Frontal cortex (tissue), 4 donors: ENCODE measurements around the gene CPXCR1. TPM values are rescaled to one million over a fixed set of nuclear protein-coding genes. Genes with fewer than 3 reads are reported as not detected.
"Not testable (repeated sequence)": the region's sequence is repeated elsewhere in the genome, so short reads cannot be mapped to it uniquely, and the experiment has no call there.

Experiments used
- DNase-seq, 2 donors: peaks; one replicate each; pipeline ENCODE4 v3.0.0; 2012; ENCODE audit warnings: low spot score in 2 of 2
- FAIRE-seq: peaks from 2 replicates; lab custom pipeline; 2012; peaks lifted over from hg19 to GRCh38; lab: Jason Lieb, UNC
- total RNA-seq: library from RNA; depleted of rRNA; stranded (reverse); fragments of >200 nt; gene quantifications from one replicate; pipeline ENCODE4 v1.2.3, GENCODE V29; 2014
- donor health status: control.
- donor health status: control.
- donor health status: control.

CPXCR1 gene
- total RNA-seq: not detected

DNA sequence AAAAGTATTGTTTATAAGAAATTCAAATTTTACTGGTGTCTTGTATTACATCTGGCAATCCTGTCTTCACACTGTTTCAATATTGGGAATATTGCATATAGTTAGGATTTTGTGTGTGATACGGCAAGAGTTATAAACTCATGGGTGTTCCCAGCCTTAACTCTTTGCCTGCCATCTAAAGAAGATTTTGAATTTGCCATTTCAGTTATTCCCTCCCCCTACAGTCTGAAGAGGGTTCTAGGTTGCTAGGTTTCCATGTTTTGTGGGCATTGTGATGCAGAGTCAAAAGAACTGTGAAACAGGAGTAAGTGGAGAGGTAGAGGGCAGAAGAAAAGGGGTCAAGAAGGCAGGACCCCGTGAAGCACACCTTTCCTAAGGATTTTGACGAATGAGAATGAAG lies at the start of gene CPXCR1:
Gene CPXCR1, plus strand, starts transcription at position 301 of the 400 bp plus-strand sequence. CDS start 6,190 bp downstream, outside the sequence.
- FAIRE-seq: no peak
- no peak for DNase-seq

DNA sequence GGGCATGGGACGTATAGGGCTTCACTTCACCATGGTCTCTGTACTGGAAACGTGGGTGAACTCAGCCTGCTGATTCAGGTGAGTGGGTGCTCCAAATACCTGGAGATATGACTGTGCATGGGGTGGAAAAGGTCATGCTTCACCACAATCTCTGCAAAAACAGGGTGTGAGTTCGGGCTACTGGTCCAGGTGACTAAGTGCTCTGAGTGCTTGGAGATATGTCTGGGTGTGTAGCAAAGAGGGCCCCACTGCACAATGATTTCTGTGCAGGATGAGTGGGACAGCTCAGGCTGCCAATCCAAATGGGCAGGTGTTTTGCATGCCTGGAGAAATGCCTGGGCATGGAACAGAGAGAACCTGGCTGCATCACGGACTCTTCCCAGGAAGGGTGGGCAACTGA lies 11.2 kb upstream of the CPXCR1 start:
- DNase-seq (no peak), FAIRE-seq (no peak)

DNA sequence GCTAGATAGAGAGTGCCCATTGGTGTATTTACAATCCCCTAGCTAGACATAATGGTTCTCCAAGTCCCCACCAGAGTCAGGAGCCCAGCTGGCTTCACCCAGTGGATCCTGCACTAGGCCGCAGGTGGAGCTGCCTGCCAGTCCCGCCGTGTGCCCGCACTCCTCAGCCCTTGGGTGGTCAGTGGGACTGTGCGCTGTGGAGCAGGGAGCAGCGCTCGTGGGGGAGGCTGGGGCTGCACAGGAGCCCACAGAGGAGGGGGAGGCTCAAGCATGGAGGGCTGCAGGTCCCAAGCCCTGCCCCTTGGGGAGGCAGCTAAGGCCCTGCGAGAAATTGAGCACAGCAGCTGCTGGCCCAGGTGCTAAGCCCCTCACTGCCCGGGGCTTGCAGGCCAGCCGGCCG lies 810 bp upstream of the CPXCR1 start:
- not testable (repeated sequence) for DNase-seq, FAIRE-seq

DNA sequence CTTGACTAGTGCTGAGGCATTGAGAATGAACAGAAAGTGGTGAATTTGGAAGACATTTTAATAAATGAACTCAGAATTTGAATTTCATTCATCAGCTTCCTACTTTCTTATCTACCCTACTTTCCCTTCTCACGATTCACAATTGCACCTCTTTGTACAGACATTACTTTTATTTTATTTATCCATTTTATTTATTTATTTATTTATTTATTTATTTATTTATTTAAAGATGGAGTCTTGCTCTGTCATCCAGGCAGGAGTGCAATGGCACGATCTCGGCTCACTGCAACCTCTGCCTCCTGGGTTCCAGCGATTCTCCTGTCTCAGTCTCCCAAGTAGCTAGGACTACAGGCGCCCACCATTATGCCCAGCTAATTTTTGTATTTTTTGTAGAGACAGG lies 5.3 kb downstream of the CPXCR1 start:
- DNase-seq, FAIRE-seq: not testable (repeated sequence)

DNA sequence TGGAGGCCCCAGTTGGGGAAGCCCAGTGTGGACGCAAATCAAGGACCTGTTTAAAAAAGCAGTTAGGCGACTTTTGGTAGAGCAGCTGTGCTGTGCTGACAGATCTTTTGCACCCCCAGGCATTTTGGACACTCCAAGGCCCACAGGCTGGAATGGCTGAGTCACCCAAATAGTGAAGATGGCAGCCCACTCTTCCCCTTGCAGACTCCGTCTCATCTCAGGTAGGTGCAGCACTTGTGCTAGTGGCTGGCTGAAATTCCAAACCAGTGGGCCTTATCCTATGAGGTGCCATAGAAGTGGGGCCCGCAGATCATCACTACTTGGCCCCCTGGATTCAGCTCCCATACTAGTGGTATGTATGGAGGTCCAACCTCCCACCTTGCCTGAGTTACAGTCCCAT lies 42.8 kb downstream of the CPXCR1 start:
- no peak for DNase-seq
- no peak for FAIRE-seq
